DMS153 (cell line): Measurements from ENCODE around the gene METTL3.
"Not testable (repeated sequence)": the region's sequence is repeated elsewhere in the genome, so short reads cannot be mapped to it uniquely, and the experiment has no call there.

Experiments used
- DNase-seq: peaks from one replicate; lab custom pipeline; 2025; lab: John Stamatoyannopoulos, UW

METTL3 gene

GRCh38 chr14:21510735-21511657, at the start of gene METTL3:
TSS of gene METTL3 (minus strand) at chr14:21511340. CDS start at chr14:21511223, 117 bp downstream.
- DNase-seq: peak; percentile 98

- no peak for DNase-seq
Measured at GRCh38 chr14:21558703-21559170, 47.6 kb upstream of the METTL3 start.

- peak; percentile 80 for DNase-seq
Measured at GRCh38 chr14:21557084-21557901, 46.2 kb upstream of the METTL3 start.

- DNase-seq: no peak
Measured at GRCh38 chr14:21556378-21557083, 45.4 kb upstream of the METTL3 start.

GRCh38 chr14:21553266-21553665, 42.1 kb upstream of the METTL3 start:
- no peak for DNase-seq

- DNase-seq: not testable (repeated sequence)
Measured at GRCh38 chr14:21544588-21544987, 33.4 kb upstream of the METTL3 start.

- no peak for DNase-seq
Measured at GRCh38 chr14:21543963-21544362, 32.8 kb upstream of the METTL3 start.

GRCh38 chr14:21543521-21543960, 32.4 kb upstream of the METTL3 start:
- DNase-seq: peak; percentile 4

GRCh38 chr14:21541413-21542074, 30.4 kb upstream of the METTL3 start:
- no peak for DNase-seq

- DNase-seq: no peak
Measured at GRCh38 chr14:21539189-21539940, 28.2 kb upstream of the METTL3 start.

- DNase-seq: no peak
Measured at GRCh38 chr14:21537090-21537424, 25.9 kb upstream of the METTL3 start.

- no peak for DNase-seq
Measured at GRCh38 chr14:21536418-21537089, 25.4 kb upstream of the METTL3 start.

GRCh38 chr14:21535545-21536417, 24.6 kb upstream of the METTL3 start:
- no peak for DNase-seq

GRCh38 chr14:21534576-21534975, 23.4 kb upstream of the METTL3 start:
- DNase-seq: no peak

GRCh38 chr14:21533294-21533693, 22.2 kb upstream of the METTL3 start:
- DNase-seq: no peak

GRCh38 chr14:21529515-21529914, 18.4 kb upstream of the METTL3 start:
- no peak for DNase-seq

GRCh38 chr14:21528381-21529348, 17.5 kb upstream of the METTL3 start:
- no peak for DNase-seq

- no peak for DNase-seq
Measured at GRCh38 chr14:21527318-21527679, 16.2 kb upstream of the METTL3 start.
